Measurements from ENCODE around the gene C2CD2. TPM values are rescaled to one million over a fixed set of nuclear protein-coding genes. Genes with fewer than 3 reads are reported as not detected.

C2CD2 gene
- total RNA-seq, 2 donors from 2014 or later: 27.3 to 30.5 TPM

DNA sequence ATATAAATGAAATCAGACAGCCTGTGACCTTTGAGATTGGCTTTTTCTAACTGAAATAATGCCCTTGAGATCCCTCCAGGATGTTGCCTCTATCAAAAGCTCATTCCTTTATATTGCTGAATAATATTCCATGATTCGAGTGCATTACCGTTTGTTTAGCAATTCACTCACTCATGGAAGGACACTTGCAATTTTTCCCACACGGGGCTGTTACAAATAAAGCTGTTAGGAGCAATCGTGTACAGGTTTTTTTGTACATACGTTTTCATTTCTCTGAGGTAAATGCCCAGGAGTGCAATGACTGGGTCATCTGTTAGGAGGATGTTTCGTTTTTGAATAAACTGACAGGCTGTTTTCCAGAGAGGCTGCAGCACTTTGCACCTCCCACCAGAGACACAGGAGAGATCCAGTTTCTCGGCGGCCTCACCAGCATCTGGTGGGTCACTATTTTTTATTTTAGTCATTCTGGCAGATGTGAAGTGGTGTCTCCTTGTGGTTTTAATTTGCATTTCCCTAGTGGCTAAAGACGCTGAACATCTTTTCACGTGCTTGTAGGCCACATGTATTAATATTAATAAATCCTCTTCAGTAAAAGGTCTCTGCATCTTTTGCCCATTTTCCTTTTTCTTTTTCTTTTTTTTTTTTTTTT, 85.6 kb downstream of the C2CD2 start:
- Histone ChIP-seq H3K9me3 (no peaks in the 10 kb centered on the region), H3K4me1 (replicated peaks) (no peaks in the 10 kb centered on the region), H3K27ac (no peak overlapping the region), H3K27me3 (replicated peaks; ENCODE audit: insufficient read depth) (no peaks in the 10 kb centered on the region), H3K4me3 (no peak overlapping the region), H3K36me3 (no peaks in the 10 kb centered on the region)
- TF ChIP-seq, protein P1, sequence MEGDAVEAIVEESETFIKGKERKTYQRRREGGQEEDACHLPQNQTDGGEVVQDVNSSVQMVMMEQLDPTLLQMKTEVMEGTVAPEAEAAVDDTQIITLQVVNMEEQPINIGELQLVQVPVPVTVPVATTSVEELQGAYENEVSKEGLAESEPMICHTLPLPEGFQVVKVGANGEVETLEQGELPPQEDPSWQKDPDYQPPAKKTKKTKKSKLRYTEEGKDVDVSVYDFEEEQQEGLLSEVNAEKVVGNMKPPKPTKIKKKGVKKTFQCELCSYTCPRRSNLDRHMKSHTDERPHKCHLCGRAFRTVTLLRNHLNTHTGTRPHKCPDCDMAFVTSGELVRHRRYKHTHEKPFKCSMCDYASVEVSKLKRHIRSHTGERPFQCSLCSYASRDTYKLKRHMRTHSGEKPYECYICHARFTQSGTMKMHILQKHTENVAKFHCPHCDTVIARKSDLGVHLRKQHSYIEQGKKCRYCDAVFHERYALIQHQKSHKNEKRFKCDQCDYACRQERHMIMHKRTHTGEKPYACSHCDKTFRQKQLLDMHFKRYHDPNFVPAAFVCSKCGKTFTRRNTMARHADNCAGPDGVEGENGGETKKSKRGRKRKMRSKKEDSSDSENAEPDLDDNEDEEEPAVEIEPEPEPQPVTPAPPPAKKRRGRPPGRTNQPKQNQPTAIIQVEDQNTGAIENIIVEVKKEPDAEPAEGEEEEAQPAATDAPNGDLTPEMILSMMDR (IDR thresholded peaks at IDR 0.05): no peak
- intact Hi-C loops (cut with DNase I): no loop called here
- WGBS: 82% methylated on average over 10 of the region's 10 CpGs
- DNase-seq (ENCODE audit: low spot score): no peak

DNA sequence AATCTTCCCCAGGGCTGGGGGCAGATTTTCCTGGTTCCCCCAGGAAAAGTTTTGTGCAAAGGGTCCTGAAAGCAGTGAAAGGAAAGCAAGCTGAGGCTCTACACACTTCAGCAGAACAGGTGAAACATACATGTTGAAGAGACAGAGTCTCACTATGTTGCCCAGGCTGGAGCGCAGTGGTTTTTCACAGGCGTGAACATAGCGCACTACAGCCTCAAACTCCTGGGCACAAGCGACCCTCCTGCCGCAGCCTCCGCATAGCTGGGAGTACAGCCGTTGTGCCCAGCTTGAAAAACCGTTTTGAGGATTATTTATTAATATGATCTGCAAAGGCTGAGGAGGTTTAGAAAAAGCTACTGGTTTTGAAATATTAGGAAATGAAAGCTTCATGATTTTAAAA, 86.5 kb downstream of the C2CD2 start:
- intact Hi-C loops (cut with DNase I): no loop called here
- WGBS: 92% methylated on average over 8 of the region's 8 CpGs
- H3K27ac ChIP-seq: no peak overlapping the region
- no peaks in the 10 kb centered on the region for H3K9me3 ChIP-seq
- H3K27me3 ChIP-seq (replicated peaks; ENCODE audit: insufficient read depth): no peaks in the 10 kb centered on the region
- H3K4me1 ChIP-seq (replicated peaks): no peaks in the 10 kb centered on the region
- H3K4me3 ChIP-seq: no peak overlapping the region
- TF ChIP-seq POLR2A (IDR thresholded peaks at IDR 0.05) (no peak), POLR2AphosphoS5 (IDR thresholded peaks at IDR 0.05) (no peak)
- TF ChIP-seq, protein P1 (IDR thresholded peaks at IDR 0.05): no peak
- no peaks in the 10 kb centered on the region for H3K36me3 ChIP-seq
- no peak for DNase-seq (ENCODE audit: low spot score)

DNA sequence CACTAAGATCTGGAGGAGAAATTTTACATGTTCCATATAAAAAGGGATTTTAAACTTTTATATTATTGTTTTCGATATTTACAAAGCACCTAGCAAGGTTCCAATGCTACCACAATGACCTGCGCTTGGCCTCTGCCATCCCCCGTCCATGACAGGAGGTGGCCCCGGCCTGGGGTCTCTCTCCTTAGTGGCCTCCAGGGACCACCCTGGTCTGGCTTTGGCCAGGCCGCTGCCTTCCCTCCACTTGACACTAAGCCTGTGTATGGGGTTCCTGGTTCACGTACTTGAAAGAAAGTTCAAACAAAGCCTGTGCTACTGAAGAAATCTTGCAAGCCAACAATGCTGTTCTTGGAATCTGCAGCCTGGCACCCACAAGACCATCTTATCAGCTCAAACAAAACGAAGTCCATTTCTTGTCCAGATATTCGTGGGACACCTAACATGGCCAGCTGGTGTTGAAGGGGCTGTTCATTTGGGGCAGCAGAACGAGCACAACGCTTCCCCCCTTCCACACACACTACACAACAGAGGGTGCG, 87.5 kb downstream of the C2CD2 start:
- Histone ChIP-seq H3K36me3 (no peaks in the 10 kb centered on the region), H3K9me3 (no peaks in the 10 kb centered on the region), H3K4me3 (no peak overlapping the region), H3K4me1 (replicated peaks) (no peaks in the 10 kb centered on the region), H3K27ac (no peak overlapping the region), H3K27me3 (replicated peaks; ENCODE audit: insufficient read depth) (no peaks in the 10 kb centered on the region)
- TF ChIP-seq POLR2A (IDR thresholded peaks at IDR 0.05) (no peak), POLR2AphosphoS5 (IDR thresholded peaks at IDR 0.05) (no peak)
- TF ChIP-seq, protein P1 (IDR thresholded peaks at IDR 0.05): no peak
- 66% methylated on average over 11 of the region's 11 CpGs for WGBS
- DNase-seq (ENCODE audit: low spot score): no peak
- intact Hi-C loops (cut with DNase I): no loop called here

DNA sequence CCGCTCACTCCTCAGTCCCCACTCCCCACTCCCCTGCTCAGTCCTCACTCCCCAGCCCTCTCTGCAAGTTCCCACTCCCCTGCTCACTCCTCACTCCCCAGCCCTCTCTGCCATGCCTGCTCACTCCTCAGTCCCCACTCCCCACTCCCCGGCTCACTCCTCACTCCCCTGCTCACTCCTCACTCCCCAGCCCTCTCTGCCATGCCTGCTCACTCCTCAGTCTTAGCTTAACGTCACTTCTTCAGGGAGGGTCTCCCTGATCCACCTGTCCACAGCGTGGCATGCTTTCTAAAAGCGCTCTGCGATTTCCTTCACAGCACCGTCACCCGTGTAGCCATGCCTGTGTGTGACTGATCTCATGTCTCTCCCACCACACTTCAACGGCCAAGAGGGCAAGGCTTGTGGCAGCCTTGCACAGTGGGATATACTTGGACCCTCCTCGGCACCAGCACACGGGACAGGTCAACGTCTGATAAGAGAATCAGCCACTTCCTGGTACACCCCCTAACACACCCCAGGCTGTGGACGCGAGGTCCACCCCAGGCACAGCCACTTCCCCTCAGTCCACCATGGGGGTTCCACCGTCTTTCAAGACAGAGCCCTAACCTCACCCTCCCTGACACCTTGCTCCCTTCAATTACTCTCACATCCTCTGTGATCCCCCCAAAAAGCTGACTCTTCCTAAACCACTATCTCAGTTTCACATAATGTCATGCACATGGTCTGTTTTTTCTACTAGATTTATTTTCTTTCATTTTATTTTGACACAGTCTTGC, 88.6 kb downstream of the C2CD2 start:
- H3K27ac ChIP-seq: no peak overlapping the region
- no peak overlapping the region for H3K4me3 ChIP-seq
- DNase-seq (ENCODE audit: low spot score): no peak
- H3K4me1 ChIP-seq (replicated peaks): no peaks in the 10 kb centered on the region
- no peaks in the 10 kb centered on the region for H3K36me3 ChIP-seq
- no peaks in the 10 kb centered on the region for H3K9me3 ChIP-seq
- TF ChIP-seq POLR2AphosphoS5 (IDR thresholded peaks at IDR 0.05) (no peak), POLR2A (IDR thresholded peaks at IDR 0.05) (no peak)
- TF ChIP-seq, protein P1 (IDR thresholded peaks at IDR 0.05): no peak
- intact Hi-C loops (cut with DNase I): no loop called here
- H3K27me3 ChIP-seq (replicated peaks; ENCODE audit: insufficient read depth): no peaks in the 10 kb centered on the region
- 88% methylated on average over 15 of the region's 15 CpGs for WGBS

Data from prostate gland (tissue), 2 donors.